ENCODE data around the gene CAST.

Gene CAST

DNA sequence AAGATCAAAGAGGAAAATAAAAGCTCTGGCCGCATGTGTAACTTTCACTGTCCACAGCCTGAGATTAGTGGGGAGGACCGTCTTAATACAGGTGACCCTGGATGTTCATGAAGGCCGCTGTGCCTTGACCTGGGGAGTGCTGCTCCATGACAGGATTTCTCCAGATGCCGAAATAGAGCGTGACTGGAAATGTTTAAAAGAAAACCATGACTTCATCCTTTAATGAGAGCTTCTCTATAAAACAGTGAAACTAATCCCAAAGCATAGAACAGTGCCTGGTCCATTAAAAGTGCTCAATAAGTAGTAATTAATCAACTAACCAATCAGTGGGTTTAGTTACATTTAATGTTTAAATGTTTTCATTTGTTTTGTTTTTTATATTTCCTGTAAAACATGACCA is 82.8 kb downstream of the CAST start:
- no peak for DNase-seq (ENCODE audit: low read depth in 2 of 2)
- H3K4me3 ChIP-seq (replicated peaks in 1 of 2; ENCODE audit: low read depth in 2 of 2, low read length in 2 of 2), result no peak overlapping the region
- TF ChIP-seq, protein P1, sequence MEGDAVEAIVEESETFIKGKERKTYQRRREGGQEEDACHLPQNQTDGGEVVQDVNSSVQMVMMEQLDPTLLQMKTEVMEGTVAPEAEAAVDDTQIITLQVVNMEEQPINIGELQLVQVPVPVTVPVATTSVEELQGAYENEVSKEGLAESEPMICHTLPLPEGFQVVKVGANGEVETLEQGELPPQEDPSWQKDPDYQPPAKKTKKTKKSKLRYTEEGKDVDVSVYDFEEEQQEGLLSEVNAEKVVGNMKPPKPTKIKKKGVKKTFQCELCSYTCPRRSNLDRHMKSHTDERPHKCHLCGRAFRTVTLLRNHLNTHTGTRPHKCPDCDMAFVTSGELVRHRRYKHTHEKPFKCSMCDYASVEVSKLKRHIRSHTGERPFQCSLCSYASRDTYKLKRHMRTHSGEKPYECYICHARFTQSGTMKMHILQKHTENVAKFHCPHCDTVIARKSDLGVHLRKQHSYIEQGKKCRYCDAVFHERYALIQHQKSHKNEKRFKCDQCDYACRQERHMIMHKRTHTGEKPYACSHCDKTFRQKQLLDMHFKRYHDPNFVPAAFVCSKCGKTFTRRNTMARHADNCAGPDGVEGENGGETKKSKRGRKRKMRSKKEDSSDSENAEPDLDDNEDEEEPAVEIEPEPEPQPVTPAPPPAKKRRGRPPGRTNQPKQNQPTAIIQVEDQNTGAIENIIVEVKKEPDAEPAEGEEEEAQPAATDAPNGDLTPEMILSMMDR (IDR thresholded peaks at IDR 0.05; ENCODE audit: low read depth, low read length), result no peak

DNA sequence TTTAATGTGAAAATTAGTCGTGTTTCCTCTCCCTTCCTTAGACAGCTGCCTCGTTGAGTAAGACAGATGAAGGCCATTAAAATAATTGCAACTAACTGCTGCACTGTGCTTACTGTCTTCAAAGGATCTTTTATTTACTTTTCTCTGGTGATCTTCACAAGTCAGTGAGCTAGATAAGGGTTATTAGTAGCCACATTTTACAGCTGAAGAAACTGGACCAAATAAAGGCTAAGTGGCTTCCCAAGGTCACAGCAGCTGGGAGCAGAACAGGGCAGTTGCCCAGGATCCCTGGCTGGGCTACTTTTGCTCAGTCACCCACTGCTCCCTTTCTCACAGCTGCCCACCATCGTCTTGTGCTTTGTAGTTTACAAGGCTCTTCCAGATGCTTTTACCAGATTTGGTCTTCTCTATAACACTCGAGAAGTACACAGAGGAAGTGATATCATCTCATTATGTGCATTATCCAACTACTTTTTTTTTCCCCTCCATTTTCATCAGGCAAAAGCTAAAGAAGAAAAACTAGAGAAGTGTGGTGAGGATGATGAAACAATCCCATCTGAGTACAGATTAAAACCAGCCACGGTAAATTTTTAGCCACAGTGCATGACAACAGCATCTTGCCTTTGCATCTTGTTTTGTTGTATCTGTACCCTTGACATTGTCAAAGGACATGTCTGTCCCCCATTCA is 83.8 kb downstream of the CAST start:
- peak in 1 of 2 donors; percentile 22 for DNase-seq (ENCODE audit: low read depth in 2 of 2)
- TF ChIP-seq, protein P1 (IDR thresholded peaks at IDR 0.05; ENCODE audit: low read depth, low read length), result no peak
- H3K4me3 ChIP-seq (replicated peaks in 1 of 2; ENCODE audit: low read depth in 2 of 2, low read length in 2 of 2), result no peak overlapping the region

DNA sequence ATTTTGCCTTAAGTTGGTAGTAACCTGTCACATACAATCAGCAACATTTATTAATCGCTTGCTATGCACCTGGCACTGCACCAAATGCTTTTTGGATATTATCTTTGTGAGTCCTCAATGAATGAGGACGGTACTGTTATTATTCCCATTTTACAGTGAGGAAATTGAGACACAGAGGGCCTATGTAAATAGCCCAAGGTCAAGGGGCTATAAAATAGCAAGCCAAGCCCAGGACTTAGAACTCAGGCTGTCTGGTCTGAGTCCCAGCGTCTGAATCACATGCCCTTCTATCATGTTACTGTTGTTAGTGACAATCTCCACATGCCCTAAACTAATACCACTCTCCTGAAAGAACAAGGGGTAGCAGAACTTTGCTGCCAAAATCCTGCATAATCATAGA is 85.5 kb downstream of the CAST start:
- H3K4me3 ChIP-seq (replicated peaks in 1 of 2; ENCODE audit: low read depth in 2 of 2, low read length in 2 of 2), result no peak overlapping the region
- no peak for DNase-seq (ENCODE audit: low read depth in 2 of 2)
- TF ChIP-seq, protein P1 (IDR thresholded peaks at IDR 0.05; ENCODE audit: low read depth, low read length), result no peak

DNA sequence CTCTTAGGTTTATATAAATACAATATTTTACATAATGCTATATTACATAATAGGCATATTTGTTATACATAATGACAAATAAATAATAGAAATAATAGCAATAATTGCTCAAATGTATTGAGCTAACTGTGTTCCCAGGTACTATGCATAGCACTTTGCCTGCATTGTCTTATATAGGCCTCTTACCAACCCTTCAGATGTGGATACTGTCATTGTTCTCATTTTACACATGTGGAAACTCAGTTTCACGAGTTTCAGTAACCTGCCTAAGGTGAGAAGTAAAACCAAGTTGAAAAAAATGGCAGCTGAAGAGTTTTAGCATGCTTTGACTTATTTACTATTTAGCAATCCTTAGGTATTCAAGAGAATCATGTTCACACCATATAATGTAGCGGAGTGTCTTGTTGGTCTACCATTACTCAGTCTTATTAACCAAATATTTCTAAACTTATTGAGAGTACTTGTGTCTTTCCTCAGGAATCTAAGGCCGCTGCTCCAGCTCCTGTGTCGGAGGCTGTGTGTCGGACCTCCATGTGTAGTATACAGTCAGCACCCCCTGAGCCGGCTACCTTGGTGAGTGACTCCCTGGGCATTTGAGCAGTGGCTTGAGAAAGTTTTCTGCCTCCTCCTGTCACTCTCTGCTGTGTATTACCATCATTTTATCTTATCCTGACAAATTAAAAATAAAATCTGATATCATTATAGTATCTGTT is 88.1 kb downstream of the CAST start:
- DNase-seq (ENCODE audit: low read depth in 2 of 2), result no peak
- TF ChIP-seq, protein P1 (IDR thresholded peaks at IDR 0.05; ENCODE audit: low read depth, low read length), result no peak

DNA sequence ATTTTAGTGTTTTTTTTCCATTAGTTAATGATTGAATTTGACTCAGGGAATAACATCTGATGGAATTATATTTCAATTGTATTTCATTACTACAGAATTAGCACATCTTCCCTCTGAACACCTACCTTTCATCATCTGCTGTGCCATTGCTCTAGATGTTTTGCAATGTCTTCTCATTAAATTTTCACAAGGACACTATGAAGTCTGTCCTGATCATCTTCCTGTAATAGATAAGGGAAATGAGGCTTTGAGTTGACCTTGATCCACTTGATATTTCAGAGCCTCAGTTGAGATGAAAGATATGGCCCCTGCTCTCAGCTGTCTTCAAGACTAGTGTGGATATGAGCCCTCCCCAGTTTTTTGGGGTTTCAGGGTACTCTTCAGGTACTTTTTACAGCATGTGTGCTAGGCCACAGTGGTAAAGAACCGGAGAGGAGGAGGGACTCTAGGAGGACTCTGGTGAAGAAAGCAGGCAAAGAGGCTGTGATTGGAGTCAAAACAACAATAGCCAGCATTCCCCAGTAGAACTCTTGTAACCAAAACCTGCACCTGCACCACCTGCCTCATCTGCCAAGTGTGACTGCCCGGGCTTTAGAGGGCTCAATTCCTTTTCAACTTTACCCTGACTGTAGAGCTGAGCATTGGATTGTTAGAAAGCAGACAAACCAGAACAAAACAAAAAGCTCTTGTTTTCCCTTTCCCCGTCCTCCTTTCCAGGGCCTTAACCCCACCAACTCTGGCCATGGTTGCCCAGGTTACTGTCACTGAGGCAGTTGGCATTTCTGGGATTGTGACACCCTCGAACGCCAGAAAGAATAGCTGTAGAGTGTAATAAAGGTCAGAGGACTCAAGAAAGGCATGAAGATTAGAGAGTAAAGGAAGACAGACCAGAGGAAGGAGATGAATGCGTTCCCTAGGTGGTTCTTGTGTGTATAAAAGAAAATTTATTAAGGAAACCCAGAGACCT is 89.3 kb downstream of the CAST start:
- no peak overlapping the region for H3K4me3 ChIP-seq (replicated peaks in 1 of 2; ENCODE audit: low read depth in 2 of 2, low read length in 2 of 2)
- TF ChIP-seq, protein P1 (IDR thresholded peaks at IDR 0.05; ENCODE audit: low read depth, low read length), result no peak
- DNase-seq (ENCODE audit: low read depth in 2 of 2), result no peak

More for the DNA sequence above, 88.1 kb downstream of the CAST start:
- H3K4me3 ChIP-seq (replicated peaks in 1 of 2; ENCODE audit: low read depth in 2 of 2, low read length in 2 of 2), result no peak overlapping the region

DNA sequence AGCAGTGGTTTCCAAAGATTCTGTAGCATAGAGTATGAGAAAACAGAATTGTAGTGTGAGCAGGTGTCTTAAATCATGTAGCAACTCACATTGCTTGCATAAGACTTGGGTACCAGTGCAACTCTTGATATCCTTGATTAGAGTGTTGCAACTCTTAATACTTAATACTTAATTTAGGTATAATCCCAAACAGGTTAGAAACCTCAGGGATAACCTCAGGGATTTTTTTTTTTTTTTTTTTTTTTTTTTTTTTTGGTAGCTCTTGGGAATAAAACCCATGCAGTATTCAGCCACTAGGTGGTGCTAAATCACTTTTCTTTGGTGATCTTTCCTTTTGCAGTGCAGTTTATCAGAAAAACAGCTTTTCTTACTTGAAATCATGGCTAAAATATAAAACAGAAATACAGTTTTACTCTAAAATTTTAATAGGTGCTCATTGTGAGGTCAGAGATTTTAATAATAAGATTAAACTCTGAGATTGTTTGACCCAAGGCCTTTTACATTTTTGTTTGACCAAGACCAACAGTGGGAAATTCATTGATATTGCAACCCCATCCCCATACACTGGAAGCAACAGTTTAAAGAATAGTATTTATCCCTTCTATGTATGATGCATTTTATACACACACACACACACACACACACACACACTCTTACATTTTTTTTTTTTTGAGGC is 90.3 kb downstream of the CAST start:
- TF ChIP-seq, protein P1 (IDR thresholded peaks at IDR 0.05; ENCODE audit: low read depth, low read length), result peak; percentile 59
- peak; percentile 81 to 82 for DNase-seq (ENCODE audit: low read depth in 2 of 2)
- no peak overlapping the region for H3K4me3 ChIP-seq (replicated peaks in 1 of 2; ENCODE audit: low read depth in 2 of 2, low read length in 2 of 2)
